D721Med (cell line): ENCODE results near the gene CLUH.

ENCODE experiments used
- DNase-seq: peaks from one replicate; pipeline ENCODE4 v3.0.0; 2011; ENCODE audit warnings: low spot score; ENCODE audit not compliant: insufficient read length
- FAIRE-seq: peaks from 2 replicates; lab custom pipeline; 2011; peaks lifted over from hg19 to GRCh38; lab: Jason Lieb, UNC
- TF ChIP-seq, protein P1 (sequence below): IDR thresholded peaks from 2 replicates; pipeline ENCODE4 v1.5.1; 2012; ENCODE audit warnings: mild to moderate bottlenecking, control low read depth; ENCODE audit not compliant: insufficient read depth; ENCODE audit errors: missing control alignments

Gene CLUH

GRCh38 chr17:2731807-2732206 lies 20.2 kb upstream of the CLUH start:
- no peak for FAIRE-seq
- DNase-seq = no peak
- TF ChIP-seq, protein P1, sequence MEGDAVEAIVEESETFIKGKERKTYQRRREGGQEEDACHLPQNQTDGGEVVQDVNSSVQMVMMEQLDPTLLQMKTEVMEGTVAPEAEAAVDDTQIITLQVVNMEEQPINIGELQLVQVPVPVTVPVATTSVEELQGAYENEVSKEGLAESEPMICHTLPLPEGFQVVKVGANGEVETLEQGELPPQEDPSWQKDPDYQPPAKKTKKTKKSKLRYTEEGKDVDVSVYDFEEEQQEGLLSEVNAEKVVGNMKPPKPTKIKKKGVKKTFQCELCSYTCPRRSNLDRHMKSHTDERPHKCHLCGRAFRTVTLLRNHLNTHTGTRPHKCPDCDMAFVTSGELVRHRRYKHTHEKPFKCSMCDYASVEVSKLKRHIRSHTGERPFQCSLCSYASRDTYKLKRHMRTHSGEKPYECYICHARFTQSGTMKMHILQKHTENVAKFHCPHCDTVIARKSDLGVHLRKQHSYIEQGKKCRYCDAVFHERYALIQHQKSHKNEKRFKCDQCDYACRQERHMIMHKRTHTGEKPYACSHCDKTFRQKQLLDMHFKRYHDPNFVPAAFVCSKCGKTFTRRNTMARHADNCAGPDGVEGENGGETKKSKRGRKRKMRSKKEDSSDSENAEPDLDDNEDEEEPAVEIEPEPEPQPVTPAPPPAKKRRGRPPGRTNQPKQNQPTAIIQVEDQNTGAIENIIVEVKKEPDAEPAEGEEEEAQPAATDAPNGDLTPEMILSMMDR = no peak

DNA sequence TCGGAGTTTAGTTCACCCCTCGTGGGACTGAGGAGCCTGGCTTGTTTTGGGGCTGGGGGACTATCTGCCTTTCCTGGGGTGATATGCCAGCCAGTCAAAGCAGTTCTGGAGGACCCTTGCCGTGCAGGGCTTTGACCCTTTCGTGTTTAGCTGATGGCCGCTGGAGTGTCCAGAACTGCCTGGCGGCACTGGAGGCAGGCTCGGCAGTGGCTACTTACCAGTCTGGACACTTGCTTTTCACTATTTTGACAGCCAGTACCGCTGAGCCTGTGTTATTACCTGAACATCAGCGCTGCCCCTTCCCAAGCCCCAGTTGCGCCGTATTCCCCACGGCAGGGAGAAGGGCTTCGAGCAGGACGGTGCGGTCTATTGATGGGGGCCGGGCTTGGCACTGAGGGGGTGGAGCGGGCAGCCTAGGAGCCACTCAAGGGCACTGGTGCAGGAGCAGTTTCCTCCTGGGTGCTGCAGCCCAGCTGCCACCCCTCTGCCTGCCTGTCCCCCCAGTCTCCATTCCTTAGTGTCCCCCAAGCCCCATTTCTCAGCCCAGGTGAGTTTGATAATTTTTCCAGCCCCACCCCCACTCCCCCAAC lies 19.3 kb upstream of the CLUH start:
- no peak for FAIRE-seq
- no peak for DNase-seq
- TF ChIP-seq, protein P1 = no peak

GRCh38 chr17:2724784-2725164 lies 13.2 kb upstream of the CLUH start:
- no peak for DNase-seq
- TF ChIP-seq, protein P1 = no peak
- FAIRE-seq = no peak

- FAIRE-seq (no peak), DNase-seq (no peak)
- TF ChIP-seq, protein P1 = no peak
Measured at GRCh38 chr17:2723997-2724783, 12.6 kb upstream of the CLUH start.

DNA sequence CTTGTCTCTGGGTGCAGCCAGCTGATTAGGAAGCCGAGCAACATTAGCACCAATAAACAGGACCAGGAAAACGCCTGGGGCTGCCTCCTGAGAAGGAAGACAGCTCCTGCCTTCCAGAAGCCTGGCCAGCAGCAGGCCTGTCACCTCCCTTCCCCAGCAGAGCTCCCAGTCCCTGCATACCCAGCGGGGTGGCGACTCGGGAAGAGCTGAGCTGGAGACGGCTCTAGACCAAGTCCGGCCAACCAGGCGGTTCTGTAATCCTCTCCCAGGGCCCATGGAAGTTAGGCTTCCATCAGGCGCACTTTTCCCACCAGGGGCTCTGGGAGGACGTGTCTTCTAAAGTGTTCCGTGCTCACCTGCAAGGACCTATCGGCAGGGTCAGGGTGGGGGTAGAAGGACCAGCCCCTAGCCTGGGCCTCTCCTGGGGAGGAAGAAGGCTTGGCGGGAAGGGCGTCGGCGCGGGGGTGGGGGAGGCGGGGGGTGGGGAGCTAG lies 12.0 kb upstream of the CLUH start:
- FAIRE-seq = no peak
- TF ChIP-seq, protein P1 = no peak
- no peak for DNase-seq

DNA sequence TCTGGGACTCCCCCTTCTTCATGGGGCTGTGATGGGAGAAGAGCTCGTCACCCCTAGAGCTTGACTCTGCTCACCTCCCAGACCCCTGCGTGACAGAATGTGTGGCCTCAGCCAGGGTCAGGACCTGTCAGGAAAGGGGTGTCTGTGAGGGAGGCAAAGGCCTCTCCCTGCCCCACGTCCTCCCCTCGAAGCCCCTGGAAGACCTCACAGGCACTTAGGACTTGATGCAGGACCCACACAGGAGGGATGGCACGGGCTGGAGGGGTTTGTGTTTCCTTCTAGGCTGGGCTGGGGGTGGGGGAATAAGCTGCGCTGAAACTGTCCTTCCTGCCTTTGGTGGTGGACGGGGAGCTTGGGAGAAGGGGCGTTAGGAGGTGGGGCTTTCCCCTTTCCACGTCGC lies 11.0 kb upstream of the CLUH start:
- TF ChIP-seq, protein P1 = no peak
- DNase-seq (no peak), FAIRE-seq (no peak)

GRCh38 chr17:2721603-2722002 lies 10.0 kb upstream of the CLUH start:
- TF ChIP-seq, protein P1 = no peak
- no peak for FAIRE-seq

More at GRCh38 chr17:2721603-2722002, 10.0 kb upstream of the CLUH start:
- DNase-seq = no peak
